HG03354 (cell line): ENCODE data around the gene YTHDC2.

ENCODE experiments used
- ATAC-seq: cut with Tn5 transposase; IDR thresholded peaks from one replicate; pipeline ENCODE4 v1.9.1; 2021; ENCODE audit warnings: mild to moderate bottlenecking; ENCODE audit not compliant: unreplicated experiment, poor library complexity, severe bottlenecking

YTHDC2 gene

GRCh38 chr5:113518884-113519283, 5.4 kb downstream of the YTHDC2 start:
- no peak for ATAC-seq

GRCh38 chr5:113519412-113519811, 5.9 kb downstream of the YTHDC2 start:
- no peak for ATAC-seq

GRCh38 chr5:113520429-113520828, 6.9 kb downstream of the YTHDC2 start:
- ATAC-seq = peak; percentile 69

- ATAC-seq = no peak
These were observed 7.4 kb downstream of the YTHDC2 start for GRCh38 chr5:113520899-113521298.

- ATAC-seq = no peak
These were observed 9.7 kb downstream of the YTHDC2 start for GRCh38 chr5:113523168-113523567.

- peak; percentile 56 for ATAC-seq
These were observed 11.4 kb downstream of the YTHDC2 start for GRCh38 chr5:113524927-113525326.

- no peak for ATAC-seq
These were observed 12.9 kb downstream of the YTHDC2 start for GRCh38 chr5:113526421-113526820.

GRCh38 chr5:113527746-113528145, 14.3 kb downstream of the YTHDC2 start:
- ATAC-seq = no peak

- ATAC-seq = no peak
These were observed 18.1 kb downstream of the YTHDC2 start for GRCh38 chr5:113531481-113532159.

GRCh38 chr5:113538313-113538712, 24.8 kb downstream of the YTHDC2 start:
- no peak for ATAC-seq

GRCh38 chr5:113546703-113547183, 33.2 kb downstream of the YTHDC2 start:
- ATAC-seq = no peak

- ATAC-seq = peak; percentile 95
These were observed 34.9 kb downstream of the YTHDC2 start for GRCh38 chr5:113548396-113548795.

- ATAC-seq = no peak
These were observed 38.6 kb downstream of the YTHDC2 start for GRCh38 chr5:113552137-113552536.

- ATAC-seq = no peak
These were observed 39.1 kb downstream of the YTHDC2 start for GRCh38 chr5:113552620-113553019.

- ATAC-seq = no peak
These were observed 49.4 kb downstream of the YTHDC2 start for GRCh38 chr5:113562828-113563400.

GRCh38 chr5:113569396-113569795, 55.9 kb downstream of the YTHDC2 start:
- no peak for ATAC-seq

- ATAC-seq = no peak
These were observed 59.2 kb downstream of the YTHDC2 start for GRCh38 chr5:113572716-113573115.

- no peak for ATAC-seq
These were observed 60.9 kb downstream of the YTHDC2 start for GRCh38 chr5:113574417-113574816.

- no peak for ATAC-seq
These were observed 61.6 kb downstream of the YTHDC2 start for GRCh38 chr5:113575074-113575473.

- no peak for ATAC-seq
These were observed 64.6 kb downstream of the YTHDC2 start for GRCh38 chr5:113578091-113578490.

- no peak for ATAC-seq
These were observed 67.9 kb downstream of the YTHDC2 start for GRCh38 chr5:113581388-113581787.

- no peak for ATAC-seq
These were observed 84.7 kb downstream of the YTHDC2 start for GRCh38 chr5:113598150-113598549.
